ENCODE data around the gene FHAD1. TPM values are rescaled to one million over a fixed set of nuclear protein-coding genes. Genes with fewer than 3 reads are reported as not detected.
A peak's percentile ranks its signal among the peaks of the same experiment; 100 is the strongest.

FHAD1 gene
- total RNA-seq, 1 experiment from 2014 or later: 2.0 TPM

GRCh38 chr1:15334995-15335394 lies 88.0 kb downstream of the FHAD1 start:
- ChIA-PET POLR2A (ENCODE audit: low non-redundant PET) (no interaction called here), CTCF (no interaction called here)
- intact Hi-C loops (cut with micrococcal nuclease; ENCODE audit: unreplicated experiment): no loop called here
- BruUV-seq (replicated peaks): no TSS peak
- no peak for DNase-seq (ENCODE audit: low spot score)
- Histone ChIP-seq H3K9me3 (ENCODE audit: low read depth, low read length, poor library complexity, severe bottlenecking) (no peaks in the 10 kb centered on the region), H3K27ac (ENCODE audit: low read depth, low read length, poor library complexity, severe bottlenecking) (no peak overlapping the region), H3K36me3 (ENCODE audit: insufficient read depth, low read length, poor library complexity, severe bottlenecking) (no peaks in the 10 kb centered on the region), H3K27me3 (replicated peaks; ENCODE audit: insufficient read depth, low read depth, low read length, poor library complexity) (no peaks in the 10 kb centered on the region), H3K4me3 (ENCODE audit: low read depth, low read length, poor library complexity, severe bottlenecking) (no peak overlapping the region), H3K4me1 (ENCODE audit: insufficient read depth, low read length, poor library complexity, severe bottlenecking) (peaks cover 19% of the 10 kb centered on the region)
- TF ChIP-seq, protein P1, sequence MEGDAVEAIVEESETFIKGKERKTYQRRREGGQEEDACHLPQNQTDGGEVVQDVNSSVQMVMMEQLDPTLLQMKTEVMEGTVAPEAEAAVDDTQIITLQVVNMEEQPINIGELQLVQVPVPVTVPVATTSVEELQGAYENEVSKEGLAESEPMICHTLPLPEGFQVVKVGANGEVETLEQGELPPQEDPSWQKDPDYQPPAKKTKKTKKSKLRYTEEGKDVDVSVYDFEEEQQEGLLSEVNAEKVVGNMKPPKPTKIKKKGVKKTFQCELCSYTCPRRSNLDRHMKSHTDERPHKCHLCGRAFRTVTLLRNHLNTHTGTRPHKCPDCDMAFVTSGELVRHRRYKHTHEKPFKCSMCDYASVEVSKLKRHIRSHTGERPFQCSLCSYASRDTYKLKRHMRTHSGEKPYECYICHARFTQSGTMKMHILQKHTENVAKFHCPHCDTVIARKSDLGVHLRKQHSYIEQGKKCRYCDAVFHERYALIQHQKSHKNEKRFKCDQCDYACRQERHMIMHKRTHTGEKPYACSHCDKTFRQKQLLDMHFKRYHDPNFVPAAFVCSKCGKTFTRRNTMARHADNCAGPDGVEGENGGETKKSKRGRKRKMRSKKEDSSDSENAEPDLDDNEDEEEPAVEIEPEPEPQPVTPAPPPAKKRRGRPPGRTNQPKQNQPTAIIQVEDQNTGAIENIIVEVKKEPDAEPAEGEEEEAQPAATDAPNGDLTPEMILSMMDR (conservative IDR thresholded peaks at IDR 0.05; ENCODE audit: low read depth, low read length): no peak
- no peak for TF ChIP-seq EZH2 (IDR thresholded peaks at IDR 0.05; ENCODE audit: borderline replicate concordance, low read depth, low read length, poor library complexity, severe bottlenecking)

DNA sequence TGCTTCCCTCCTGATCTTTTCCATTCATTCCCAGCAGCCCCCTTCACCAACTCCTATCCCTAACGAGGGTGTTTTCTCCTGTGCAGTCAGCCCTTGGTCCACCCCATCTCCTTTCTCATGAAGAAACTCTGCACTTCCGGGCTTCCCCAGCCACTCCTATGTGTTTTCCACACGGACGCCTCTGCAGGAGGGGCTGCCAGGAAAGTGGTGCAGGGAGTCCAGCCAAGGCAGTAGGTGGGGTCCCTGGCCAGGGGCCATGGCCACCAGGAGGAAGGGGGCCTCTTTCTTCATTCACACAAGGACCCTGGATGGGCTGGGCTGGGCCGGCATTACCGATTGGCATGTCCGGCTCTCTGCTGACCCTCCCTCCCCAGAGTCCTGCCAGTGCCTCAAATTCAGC lies 89.8 kb downstream of the FHAD1 start:
- H3K36me3 ChIP-seq (ENCODE audit: insufficient read depth, low read length, poor library complexity, severe bottlenecking): no peaks in the 10 kb centered on the region
- CTCF ChIA-PET: no interaction called here
- H3K4me3 ChIP-seq (ENCODE audit: low read depth, low read length, poor library complexity, severe bottlenecking): no peak overlapping the region
- no peaks in the 10 kb centered on the region for H3K27me3 ChIP-seq (replicated peaks; ENCODE audit: insufficient read depth, low read depth, low read length, poor library complexity)
- BruUV-seq (replicated peaks): no TSS peak
- POLR2A ChIA-PET (ENCODE audit: low non-redundant PET): no interaction called here
- no peaks in the 10 kb centered on the region for H3K9me3 ChIP-seq (ENCODE audit: low read depth, low read length, poor library complexity, severe bottlenecking)
- intact Hi-C loops (cut with micrococcal nuclease; ENCODE audit: unreplicated experiment): no loop called here
- DNase-seq (ENCODE audit: low spot score): no peak
- peaks cover 18% of the 10 kb centered on the region for H3K4me1 ChIP-seq (ENCODE audit: insufficient read depth, low read length, poor library complexity, severe bottlenecking)
- TF ChIP-seq, protein P1 (conservative IDR thresholded peaks at IDR 0.05; ENCODE audit: low read depth, low read length): no peak
- no peak for TF ChIP-seq EZH2 (IDR thresholded peaks at IDR 0.05; ENCODE audit: borderline replicate concordance, low read depth, low read length, poor library complexity, severe bottlenecking)
- H3K27ac ChIP-seq (ENCODE audit: low read depth, low read length, poor library complexity, severe bottlenecking): peak overlapping the region; percentile 19

DNA sequence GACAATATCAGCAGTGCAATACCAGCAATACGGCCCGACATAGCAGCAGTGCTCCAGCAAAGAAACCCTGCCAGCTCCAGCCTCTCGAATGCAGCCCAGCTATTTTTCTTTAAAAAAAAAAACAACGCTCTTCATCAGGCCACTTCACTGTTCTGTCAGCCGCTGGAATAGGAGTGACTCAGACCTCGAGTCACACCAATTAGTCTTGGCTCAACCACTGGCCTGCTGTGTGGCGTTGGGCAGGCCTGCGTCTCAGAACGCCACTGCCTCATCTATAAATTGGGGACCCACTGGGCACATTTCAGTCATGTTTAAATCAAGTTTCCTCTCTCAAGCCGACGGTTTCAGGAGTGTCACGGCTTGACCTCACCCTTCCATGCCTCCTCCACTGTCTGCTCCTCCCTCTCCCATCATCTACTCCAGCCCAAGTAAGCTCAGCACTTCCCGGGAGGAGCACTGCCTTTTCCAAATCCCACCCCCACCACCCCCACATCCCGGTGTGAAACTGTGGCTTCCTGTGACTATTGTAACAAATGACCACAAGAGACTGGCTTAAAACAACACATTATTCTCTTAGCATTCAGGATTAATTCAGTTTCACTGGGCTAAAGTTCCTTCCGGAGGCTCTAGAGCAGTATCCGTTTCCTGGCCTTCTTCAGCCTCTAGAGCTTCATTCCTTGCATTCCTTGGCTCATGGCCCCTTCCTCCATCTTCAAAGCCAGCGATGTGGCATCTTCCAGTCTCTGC lies 90.8 kb downstream of the FHAD1 start:
- CTCF ChIA-PET: no interaction called here
- DNase-seq (ENCODE audit: low spot score): peak; percentile 72
- Histone ChIP-seq H3K4me1 (ENCODE audit: insufficient read depth, low read length, poor library complexity, severe bottlenecking) (peaks cover 25% of the 10 kb centered on the region), H3K36me3 (ENCODE audit: insufficient read depth, low read length, poor library complexity, severe bottlenecking) (no peaks in the 10 kb centered on the region), H3K9me3 (ENCODE audit: low read depth, low read length, poor library complexity, severe bottlenecking) (no peaks in the 10 kb centered on the region), H3K4me3 (ENCODE audit: low read depth, low read length, poor library complexity, severe bottlenecking) (no peak overlapping the region), H3K27ac (ENCODE audit: low read depth, low read length, poor library complexity, severe bottlenecking) (peak overlapping the region; percentile 19), H3K27me3 (replicated peaks; ENCODE audit: insufficient read depth, low read depth, low read length, poor library complexity) (no peaks in the 10 kb centered on the region)
- TF ChIP-seq, protein P1 (conservative IDR thresholded peaks at IDR 0.05; ENCODE audit: low read depth, low read length): no peak
- no peak for TF ChIP-seq EZH2 (IDR thresholded peaks at IDR 0.05; ENCODE audit: borderline replicate concordance, low read depth, low read length, poor library complexity, severe bottlenecking)
- BruUV-seq (replicated peaks): no TSS peak
- intact Hi-C loops (cut with micrococcal nuclease; ENCODE audit: unreplicated experiment): no loop called here
- POLR2A ChIA-PET (ENCODE audit: low non-redundant PET): no interaction called here
